HG03196 (cell line): Measurements from ENCODE around the gene RRBP1.

Source experiments
- ATAC-seq: cut with Tn5 transposase; IDR thresholded peaks from one replicate; pipeline ENCODE4 v1.9.1; 2021; ENCODE audit not compliant: unreplicated experiment

RRBP1 gene

DNA sequence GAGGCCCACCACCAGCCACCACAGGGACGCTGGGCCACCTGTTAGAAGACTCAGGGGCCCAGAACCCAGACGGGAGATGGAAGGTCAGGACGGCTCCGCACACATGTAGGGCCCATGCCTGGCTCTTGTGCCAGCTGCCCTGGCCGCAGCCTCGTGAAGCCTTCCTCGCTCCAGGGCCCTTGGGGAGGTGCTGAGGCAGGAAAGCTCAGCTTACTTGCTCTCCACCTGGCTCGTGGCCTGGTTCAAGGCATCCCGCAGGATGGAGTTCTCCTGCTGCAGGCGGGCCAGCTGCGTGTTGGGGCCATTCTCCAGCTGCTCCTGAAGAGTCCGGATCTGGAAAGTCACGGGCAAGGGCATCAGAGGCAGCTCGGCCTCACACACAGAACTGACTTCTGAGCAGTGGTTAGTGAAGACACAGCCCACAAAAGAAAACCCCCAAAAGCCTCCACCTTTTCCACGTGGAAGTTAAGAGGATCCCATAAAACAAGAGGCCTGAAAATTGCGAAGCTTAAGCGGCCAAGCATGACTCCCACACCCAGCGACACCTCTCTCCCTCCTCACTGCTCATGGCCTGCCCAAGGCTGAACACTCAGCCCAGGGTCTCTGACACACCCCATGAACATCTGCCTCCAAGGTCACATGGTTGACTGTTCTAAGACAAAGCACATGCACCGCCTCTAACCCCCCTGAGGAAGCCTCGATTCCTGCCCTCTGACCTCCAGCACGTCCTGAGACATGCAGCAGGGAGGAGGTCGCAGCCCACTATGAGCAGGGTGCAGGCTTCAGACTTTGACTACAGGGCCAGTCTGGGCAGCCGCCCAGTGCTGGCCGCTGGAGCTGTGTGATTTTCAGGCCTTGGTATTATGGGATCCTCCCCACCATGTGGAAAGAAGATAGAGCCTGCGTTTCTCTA is 46.5 kb downstream of the RRBP1 start:
- ATAC-seq = no peak

- no peak for ATAC-seq
Measured at GRCh38 chr20:17634661-17635331, 47.2 kb downstream of the RRBP1 start.

GRCh38 chr20:17633850-17634500 is 48.1 kb downstream of the RRBP1 start:
- ATAC-seq = no peak

DNA sequence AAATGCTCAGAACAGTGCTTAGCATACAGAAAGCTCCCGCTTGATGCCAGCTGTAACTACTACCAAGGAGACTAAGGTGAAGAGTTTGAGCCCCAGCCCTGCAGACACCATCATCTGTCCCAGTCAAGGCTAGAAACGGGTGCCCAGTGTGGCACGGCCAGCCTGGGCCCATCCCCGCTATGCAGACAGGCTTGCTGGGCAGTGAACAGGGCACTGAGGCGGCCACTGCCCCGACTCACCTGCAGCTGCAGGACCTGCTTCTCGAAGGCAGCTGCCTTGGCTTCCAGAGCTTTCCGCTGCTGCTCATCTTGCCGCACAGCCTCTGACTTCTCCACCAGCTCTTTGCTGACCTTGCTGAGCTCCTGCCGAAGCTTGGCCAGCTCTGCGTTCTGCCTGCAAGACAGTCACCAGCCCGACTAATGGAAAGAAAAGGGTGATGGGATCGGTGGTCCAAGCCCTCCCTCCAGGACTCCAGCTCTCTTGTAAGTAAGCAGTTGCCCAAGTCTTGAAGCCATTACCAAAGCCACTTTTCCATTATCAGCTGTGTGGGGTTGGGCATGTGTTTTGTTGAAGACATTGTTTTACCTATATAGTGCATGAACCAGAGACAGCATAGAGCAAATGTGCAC is 48.7 kb downstream of the RRBP1 start:
- no peak for ATAC-seq

DNA sequence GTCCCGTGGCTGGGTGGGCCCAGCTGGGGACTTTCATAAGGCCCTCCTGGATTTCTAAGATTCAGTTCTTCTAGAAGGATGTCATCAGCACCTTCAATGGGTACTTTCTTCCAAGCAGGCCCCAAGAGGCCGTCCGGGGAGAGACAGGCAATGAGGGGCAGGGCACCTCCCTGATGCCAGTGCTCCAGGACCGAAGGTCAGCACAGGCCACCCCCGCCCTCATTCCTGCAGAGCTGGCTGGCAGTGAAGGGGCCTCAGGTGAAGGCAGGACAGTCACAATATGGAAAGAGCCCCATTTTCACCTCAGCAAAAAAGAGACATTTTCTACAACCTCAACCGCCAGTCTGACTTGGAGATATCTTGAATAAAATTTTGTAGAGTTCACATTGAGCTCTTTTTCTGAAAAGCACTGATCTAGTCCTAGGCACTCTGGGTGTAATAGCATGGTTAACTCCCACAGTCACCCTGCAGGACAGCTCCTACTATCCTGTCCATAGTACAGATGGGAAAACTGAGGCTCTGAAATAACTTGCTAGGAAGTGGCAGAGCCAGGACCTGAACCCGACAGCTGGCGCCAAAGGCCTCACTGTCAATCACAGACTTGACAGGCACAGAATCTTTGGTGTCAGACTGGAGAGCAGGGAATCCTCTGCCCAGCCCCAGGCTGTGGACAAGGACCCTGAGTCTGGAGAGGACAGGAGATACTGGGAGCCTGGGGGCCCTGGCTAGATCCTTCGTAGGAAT is 50.3 kb downstream of the RRBP1 start:
- ATAC-seq = no peak

DNA sequence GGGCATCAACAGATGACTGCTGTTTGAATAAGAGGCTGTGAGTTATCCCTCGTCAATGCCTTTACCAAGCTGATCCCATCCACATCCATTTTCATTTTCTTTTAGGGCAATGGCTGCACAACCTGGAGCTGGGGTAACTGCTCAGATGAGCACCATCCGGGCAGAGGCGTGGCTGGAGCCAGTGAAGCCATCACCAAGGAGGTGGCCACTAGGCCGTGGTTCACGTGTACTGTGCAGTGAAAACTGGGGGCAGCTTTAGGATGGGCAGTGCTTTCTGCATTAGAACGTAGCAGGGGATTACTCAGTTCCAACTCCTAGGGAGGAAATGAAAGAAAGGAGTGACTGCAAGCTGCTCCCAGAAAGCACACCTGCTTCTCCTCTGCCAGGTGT is 51.2 kb downstream of the RRBP1 start:
- ATAC-seq = no peak

DNA sequence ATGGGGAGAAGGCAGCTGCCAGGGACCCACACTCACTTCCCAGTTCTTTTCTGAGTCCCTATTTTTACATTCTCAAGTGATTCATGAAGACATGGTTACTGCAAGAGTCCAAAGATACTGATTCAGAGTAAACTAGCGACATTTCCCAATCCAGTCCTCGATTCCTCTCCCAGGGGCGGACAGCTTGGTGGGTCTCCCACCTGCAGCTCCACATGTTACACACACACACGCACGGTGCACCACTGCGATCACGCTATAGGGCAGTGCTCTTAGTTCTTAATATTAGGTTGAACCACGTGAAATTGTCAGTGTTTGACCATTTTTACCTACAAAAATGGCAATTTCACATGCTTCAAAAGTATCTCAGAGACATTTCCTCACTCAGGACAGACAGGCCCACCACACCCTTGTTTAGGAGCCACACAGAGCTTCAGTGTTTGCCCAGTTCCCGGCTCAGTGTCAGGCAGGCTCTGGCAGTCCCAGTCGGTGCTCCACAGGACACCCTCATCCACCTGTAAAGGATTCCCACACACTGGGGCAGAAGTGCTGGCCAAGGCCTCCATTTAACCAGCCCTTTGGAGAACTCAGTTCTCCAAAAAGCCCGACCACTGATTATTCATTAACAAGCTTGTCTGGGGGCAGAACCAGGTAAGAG is 51.8 kb downstream of the RRBP1 start:
- no peak for ATAC-seq

DNA sequence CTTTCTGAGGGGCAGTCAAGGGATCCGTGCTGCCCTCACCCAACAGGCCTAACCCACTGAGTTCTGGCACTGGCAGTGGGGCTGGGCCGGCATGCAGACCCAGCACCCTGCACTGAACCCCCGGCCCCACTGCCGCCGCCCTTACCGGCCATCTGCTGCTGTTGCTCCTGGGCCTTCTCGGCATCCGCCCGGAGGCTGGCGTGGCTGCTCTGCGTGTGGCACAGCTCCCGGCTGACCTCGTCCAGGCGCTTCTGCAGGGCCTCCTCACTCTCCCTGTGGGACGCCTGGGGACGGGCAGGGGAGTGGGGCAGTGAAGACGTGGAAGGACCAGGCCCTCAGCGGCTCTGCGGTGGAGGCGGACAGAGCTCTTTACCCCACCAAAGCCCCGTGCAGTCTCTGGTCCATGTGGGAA is 52.4 kb downstream of the RRBP1 start:
- ATAC-seq = no peak

DNA sequence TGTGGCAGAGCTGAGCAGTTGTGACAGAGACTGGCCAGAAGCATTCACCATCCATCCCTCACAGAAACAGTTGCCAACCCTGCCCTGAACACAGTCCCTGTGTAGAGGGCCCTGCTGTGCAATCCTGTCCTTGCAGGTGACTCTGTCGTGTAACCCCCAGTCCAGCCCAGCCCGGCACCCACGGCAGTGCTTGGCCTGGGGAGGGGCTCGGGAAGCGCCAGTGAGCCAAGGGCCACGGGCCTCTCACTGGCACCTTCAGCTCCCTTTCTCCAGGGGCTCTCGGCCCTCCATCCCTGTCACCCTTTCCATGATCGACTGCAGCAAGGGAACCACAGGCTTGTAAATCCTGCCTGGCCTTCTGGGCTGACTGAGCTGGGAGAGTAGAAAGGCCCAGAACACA is 53.0 kb downstream of the RRBP1 start:
- no peak for ATAC-seq

DNA sequence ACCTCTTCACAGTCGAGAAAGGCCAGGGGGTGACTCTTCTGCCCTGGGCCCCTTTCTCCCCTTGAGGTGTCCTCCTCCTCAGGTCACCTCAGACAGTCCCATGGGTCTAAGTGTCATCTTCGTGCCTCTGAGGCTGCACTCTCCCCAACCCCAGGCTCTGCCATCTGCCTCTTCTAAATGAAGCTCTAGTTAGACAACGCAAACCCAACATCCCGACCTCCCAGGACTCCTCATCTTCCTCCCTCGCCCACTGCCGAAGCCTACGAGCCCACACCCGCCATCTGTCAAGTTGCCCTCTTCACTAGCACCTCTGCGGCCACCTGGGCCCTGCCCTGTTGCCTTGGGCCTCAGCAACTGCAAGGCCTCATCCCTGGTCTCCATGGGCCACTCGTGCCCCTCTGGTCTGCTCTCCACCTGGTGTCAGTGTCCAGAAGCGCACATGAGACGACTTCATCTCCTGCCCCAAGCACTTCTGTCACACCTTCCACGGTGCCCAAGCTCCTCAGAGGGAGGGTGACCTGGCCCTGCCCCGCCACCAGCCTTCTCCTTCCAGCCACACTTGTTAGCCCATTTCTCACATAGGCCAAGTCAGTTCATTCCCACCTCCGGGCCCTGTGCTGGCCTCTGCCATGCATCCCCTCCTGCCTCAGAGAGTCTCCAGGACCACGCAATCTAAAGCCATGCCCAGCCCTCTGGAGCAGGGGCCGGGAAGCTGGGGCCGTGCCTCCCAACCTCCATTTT is 53.8 kb downstream of the RRBP1 start:
- no peak for ATAC-seq

- no peak for ATAC-seq
Measured at GRCh38 chr20:17627101-17627955, 54.7 kb downstream of the RRBP1 start.

- no peak for ATAC-seq
Measured at GRCh38 chr20:17626217-17627007, 55.6 kb downstream of the RRBP1 start.

- ATAC-seq = no peak
Measured at GRCh38 chr20:17625246-17626051, 56.6 kb downstream of the RRBP1 start.

GRCh38 chr20:17624551-17625245 is 57.3 kb downstream of the RRBP1 start:
- ATAC-seq = no peak

- ATAC-seq = no peak
Measured at GRCh38 chr20:17624070-17624469, 58.0 kb downstream of the RRBP1 start.

GRCh38 chr20:17622851-17623508 is 59.1 kb downstream of the RRBP1 start:
- ATAC-seq = no peak
